Neural progenitor cell (in vitro differentiated cells): Measurements from ENCODE around the gene KDM5B. TPM values are rescaled to one million over a fixed set of nuclear protein-coding genes. Genes with fewer than 3 reads are reported as not detected.

Experiments
- DNase-seq: peaks from one replicate; pipeline ENCODE4 v3.0.0-alpha.2; 2016; ENCODE audit warnings: low spot score
- H2AFZ ChIP-seq: fragments of 200-600 bp; sonication (generic); replicated peaks from 2 replicates; pipeline ENCODE4 v1.6.1; 2016; ENCODE audit warnings: antibody characterized with exemption
- H3F3A ChIP-seq: fragments of 200-600 bp; sonication (generic); 2 replicates; pipeline ENCODE4 v1.6.1; 2016; ENCODE audit warnings: antibody characterized with exemption, low read depth
- H3K27ac ChIP-seq: fragments of 200-600 bp; sonication (generic); 2 replicates; pipeline ENCODE4 v1.5.1; 2016; ENCODE audit warnings: mild to moderate bottlenecking
- H3K27me3 ChIP-seq: fragments of 200-600 bp; sonication (generic); 2 replicates; pipeline ENCODE4 v1.6.1; 2016; ENCODE audit warnings: mild to moderate bottlenecking, moderate library complexity
- H3K36me3 ChIP-seq: fragments of 200-600 bp; sonication (generic); 2 replicates; pipeline ENCODE4 v1.5.1; 2016
- H3K4me1 ChIP-seq: fragments of 200-600 bp; sonication (generic); 2 replicates; pipeline ENCODE4 v1.6.1; 2016; ENCODE audit warnings: mixed run types
- H3K4me2 ChIP-seq: fragments of 200-600 bp; sonication (generic); 2 replicates; pipeline ENCODE4 v1.6.1; 2016
- H3K4me3 ChIP-seq: fragments of 200-600 bp; sonication (generic); 2 replicates; pipeline ENCODE4 v1.5.1; 2016
- H3K79me2 ChIP-seq: fragments of 200-600 bp; sonication (generic); 2 replicates; pipeline ENCODE4 v1.6.1; 2016; ENCODE audit warnings: low read depth
- H3K9ac ChIP-seq: fragments of 200-600 bp; sonication (generic); 2 replicates; pipeline ENCODE4 v1.6.1; 2016
- H3K9me3 ChIP-seq: fragments of 200-600 bp; sonication (generic); 2 replicates; pipeline ENCODE4 v1.5.1; 2016; ENCODE audit warnings: low read depth
- H4K20me1 ChIP-seq: fragments of 200-600 bp; sonication (generic); 2 replicates; pipeline ENCODE4 v1.6.1; 2016; ENCODE audit warnings: low read depth
- H3K27ac Mint-ChIP-seq: 3 replicates; pipeline ENCODE4 v1.8.0; 2021; ENCODE audit warnings: mixed read lengths
- H3K27me3 Mint-ChIP-seq: 2 replicates; pipeline ENCODE4 v1.8.0; 2022; ENCODE audit warnings: low read depth, mild to moderate bottlenecking, inconsistent platforms, moderate library complexity, mixed read lengths; ENCODE audit not compliant: insufficient read depth
- H3K36me3 Mint-ChIP-seq: 3 replicates; pipeline ENCODE4 v1.8.0; 2021; ENCODE audit warnings: mixed read lengths
- H3K4me1 Mint-ChIP-seq: 3 replicates; pipeline ENCODE4 v1.8.0; 2021; ENCODE audit warnings: mixed read lengths
- H3K4me3 Mint-ChIP-seq: 3 replicates; pipeline ENCODE4 v1.8.0; 2021; ENCODE audit warnings: mild to moderate bottlenecking, moderate library complexity, mixed read lengths
- H3K9me3 Mint-ChIP-seq: 3 replicates; pipeline ENCODE4 v1.8.0; 2020; ENCODE audit warnings: mixed read lengths
- EZH2 ChIP-seq: fragments of 200-600 bp; sonication (generic); IDR thresholded peaks from 2 replicates; pipeline ENCODE4 v1.6.1; 2017; ENCODE audit warnings: antibody characterized with exemption, mild to moderate bottlenecking, moderate library complexity
- EZH2phosphoT487 ChIP-seq: fragments of 200-600 bp; sonication (generic); IDR thresholded peaks from 2 replicates; pipeline ENCODE4 v1.6.1; 2017; ENCODE audit warnings: antibody characterized with exemption
- total RNA-seq: library from RNA; depleted of rRNA; stranded (reverse); fragments of >200 nt; gene quantifications from 2 replicates; pipeline ENCODE4 v1.2.3, GENCODE V29; 2015; ENCODE audit warnings: low replicate concordance
- TF ChIP-seq, protein P1 (sequence below): fragments of 200-600 bp; sonication (generic); IDR thresholded peaks from 2 replicates; pipeline ENCODE4 v1.5.1; 2017; ENCODE audit warnings: antibody characterized with exemption, mild to moderate bottlenecking

KDM5B gene
- total RNA-seq, 1 donor from 2014 or later: 283 TPM

DNA sequence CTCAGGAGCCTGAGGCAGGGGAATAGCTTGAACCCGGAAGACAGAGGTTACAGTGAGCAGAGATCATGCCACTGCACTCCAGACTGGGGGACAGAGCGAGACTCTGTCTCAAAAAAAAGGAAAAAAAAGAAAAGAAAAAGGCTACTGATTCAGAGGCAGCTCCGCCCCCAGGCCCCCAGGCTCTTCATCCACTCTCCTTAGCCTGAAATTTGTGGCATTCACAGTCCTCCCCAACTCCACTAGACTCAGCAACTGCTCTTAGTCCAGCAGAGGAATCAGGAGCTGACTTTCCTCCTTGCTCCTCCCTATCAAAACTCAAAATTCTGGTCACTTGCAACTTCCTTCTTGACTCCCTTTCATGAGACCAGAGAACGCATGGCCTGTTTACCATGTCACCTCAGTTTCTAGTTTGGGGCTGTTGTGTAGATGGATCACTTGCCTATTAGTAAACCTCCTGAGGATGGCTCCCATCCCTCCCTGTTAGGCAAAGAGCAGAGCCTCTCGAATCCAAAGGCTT, 29.6 kb upstream of the KDM5B start:
- no peak overlapping the region for H3K4me3 Mint-ChIP-seq
- Histone ChIP-seq H3K27ac (no peak overlapping the region), H3K9ac (no peak overlapping the region), H2AFZ (no peak overlapping the region), H3F3A (peaks cover 2% of the 10 kb centered on the region), H3K4me3 (no peak overlapping the region), H3K9me3 (no peaks in the 10 kb centered on the region), H3K4me1 (peaks cover 16% of the 10 kb centered on the region), H3K36me3 (no peaks in the 10 kb centered on the region), H3K4me2 (no peak overlapping the region), H3K27me3 (no peaks in the 10 kb centered on the region), H4K20me1 (no peaks in the 10 kb centered on the region), H3K79me2 (no peaks in the 10 kb centered on the region)
- H3K9me3 Mint-ChIP-seq: no peaks in the 10 kb centered on the region
- H3K27ac Mint-ChIP-seq: no peak overlapping the region
- H3K27me3 Mint-ChIP-seq: peaks cover 7% of the 10 kb centered on the region
- no peaks in the 10 kb centered on the region for H3K36me3 Mint-ChIP-seq
- H3K4me1 Mint-ChIP-seq: peaks cover 11% of the 10 kb centered on the region
- TF ChIP-seq EZH2phosphoT487 (no peak), EZH2 (no peak)
- TF ChIP-seq, protein P1, sequence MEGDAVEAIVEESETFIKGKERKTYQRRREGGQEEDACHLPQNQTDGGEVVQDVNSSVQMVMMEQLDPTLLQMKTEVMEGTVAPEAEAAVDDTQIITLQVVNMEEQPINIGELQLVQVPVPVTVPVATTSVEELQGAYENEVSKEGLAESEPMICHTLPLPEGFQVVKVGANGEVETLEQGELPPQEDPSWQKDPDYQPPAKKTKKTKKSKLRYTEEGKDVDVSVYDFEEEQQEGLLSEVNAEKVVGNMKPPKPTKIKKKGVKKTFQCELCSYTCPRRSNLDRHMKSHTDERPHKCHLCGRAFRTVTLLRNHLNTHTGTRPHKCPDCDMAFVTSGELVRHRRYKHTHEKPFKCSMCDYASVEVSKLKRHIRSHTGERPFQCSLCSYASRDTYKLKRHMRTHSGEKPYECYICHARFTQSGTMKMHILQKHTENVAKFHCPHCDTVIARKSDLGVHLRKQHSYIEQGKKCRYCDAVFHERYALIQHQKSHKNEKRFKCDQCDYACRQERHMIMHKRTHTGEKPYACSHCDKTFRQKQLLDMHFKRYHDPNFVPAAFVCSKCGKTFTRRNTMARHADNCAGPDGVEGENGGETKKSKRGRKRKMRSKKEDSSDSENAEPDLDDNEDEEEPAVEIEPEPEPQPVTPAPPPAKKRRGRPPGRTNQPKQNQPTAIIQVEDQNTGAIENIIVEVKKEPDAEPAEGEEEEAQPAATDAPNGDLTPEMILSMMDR: no peak
- DNase-seq: no peak

DNA sequence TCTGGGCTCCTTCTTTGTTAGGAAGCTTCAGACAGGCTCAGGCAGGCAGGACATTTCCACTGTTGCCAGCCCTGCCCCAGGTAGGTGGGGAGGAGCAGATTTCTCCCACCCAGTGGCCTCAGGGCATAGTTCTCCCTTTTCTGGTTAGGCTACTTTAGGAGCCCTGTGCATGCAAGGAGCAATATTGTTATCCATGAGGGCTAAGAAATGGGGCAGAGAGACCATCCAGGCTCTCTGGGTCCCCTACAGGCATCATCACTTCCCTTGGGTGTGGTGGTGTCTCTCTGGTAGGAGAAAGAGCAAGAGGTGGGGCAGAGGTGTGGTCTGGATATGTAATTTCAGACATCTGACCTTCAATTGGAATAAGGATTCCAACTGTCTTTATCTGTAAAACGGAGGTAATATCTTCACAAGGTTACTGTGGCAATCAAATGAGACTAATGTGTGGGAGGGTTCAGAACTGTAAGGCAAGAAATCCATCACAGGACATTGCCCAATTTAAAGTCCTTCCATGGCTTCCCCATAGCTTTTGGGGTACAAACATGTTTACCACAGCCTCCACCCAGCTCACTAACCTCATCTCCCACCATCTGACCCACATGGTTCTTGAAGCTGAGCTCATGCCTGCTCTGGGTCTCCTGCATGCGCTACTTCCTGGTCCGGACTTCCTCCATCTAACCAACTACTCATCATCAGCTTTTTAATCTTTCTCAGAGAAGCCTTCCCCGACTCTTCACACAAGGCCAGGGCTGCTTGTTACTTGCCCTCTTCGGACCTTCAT, 28.6 kb upstream of the KDM5B start:
- peaks cover 12% of the 10 kb centered on the region for H3K4me1 ChIP-seq
- no peaks in the 10 kb centered on the region for H3K79me2 ChIP-seq
- no peaks in the 10 kb centered on the region for H3K9me3 ChIP-seq
- H3K4me3 Mint-ChIP-seq: no peak overlapping the region
- no peak overlapping the region for H3K9ac ChIP-seq
- peaks cover 8% of the 10 kb centered on the region for H3K4me1 Mint-ChIP-seq
- H3K27me3 ChIP-seq: no peaks in the 10 kb centered on the region
- no peak for DNase-seq
- no peak overlapping the region for H2AFZ ChIP-seq
- H3K27ac ChIP-seq: no peak overlapping the region
- H3K36me3 Mint-ChIP-seq: no peaks in the 10 kb centered on the region
- H3K4me3 ChIP-seq: no peak overlapping the region
- no peak for TF ChIP-seq EZH2phosphoT487
- peaks cover 9% of the 10 kb centered on the region for H3K27me3 Mint-ChIP-seq
- no peaks in the 10 kb centered on the region for H3F3A ChIP-seq
- H3K4me2 ChIP-seq: no peak overlapping the region
- no peaks in the 10 kb centered on the region for H3K9me3 Mint-ChIP-seq
- H3K27ac Mint-ChIP-seq: no peak overlapping the region
- H3K36me3 ChIP-seq: no peaks in the 10 kb centered on the region
- H4K20me1 ChIP-seq: no peaks in the 10 kb centered on the region

DNA sequence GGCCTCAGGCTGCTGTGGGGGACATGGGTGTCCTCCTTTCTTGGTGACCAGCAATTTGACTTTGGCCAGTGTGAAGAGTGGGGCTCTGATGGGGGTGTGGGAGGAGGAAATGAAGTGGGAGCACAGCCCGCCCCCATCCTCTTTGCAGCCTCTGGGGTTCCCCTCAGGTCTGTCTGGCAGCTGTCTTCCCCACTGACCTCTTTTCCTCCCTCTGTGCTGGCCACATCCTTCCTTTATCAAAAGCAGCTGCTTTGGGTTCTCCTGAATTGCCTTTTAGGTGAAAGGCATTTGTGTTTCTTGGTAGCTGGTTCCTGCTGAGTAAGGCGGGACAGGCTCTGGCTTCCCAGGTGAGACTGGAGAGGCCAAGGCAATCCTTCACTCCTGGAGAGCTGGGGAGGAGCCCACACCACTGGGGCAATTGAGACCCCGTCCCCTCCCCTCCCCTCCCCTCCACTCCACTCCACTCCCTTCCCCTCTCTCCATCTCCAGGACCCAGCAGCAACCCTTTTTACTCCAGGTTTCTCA, 27.4 kb upstream of the KDM5B start:
- Mint-ChIP-seq H3K4me1 (peaks cover 8% of the 10 kb centered on the region), H3K4me3 (no peak overlapping the region), H3K27me3 (peaks cover 11% of the 10 kb centered on the region), H3K36me3 (no peaks in the 10 kb centered on the region), H3K9me3 (no peaks in the 10 kb centered on the region), H3K27ac (no peak overlapping the region)
- Histone ChIP-seq H3K36me3 (no peaks in the 10 kb centered on the region), H3F3A (no peaks in the 10 kb centered on the region), H3K27ac (no peak overlapping the region), H3K79me2 (no peaks in the 10 kb centered on the region), H3K4me1 (peaks cover 12% of the 10 kb centered on the region), H3K9ac (no peak overlapping the region), H2AFZ (no peak overlapping the region), H3K9me3 (no peaks in the 10 kb centered on the region), H3K27me3 (no peaks in the 10 kb centered on the region), H3K4me2 (no peak overlapping the region), H4K20me1 (no peaks in the 10 kb centered on the region), H3K4me3 (no peak overlapping the region)
- TF ChIP-seq, protein P1: no peak
- TF ChIP-seq EZH2phosphoT487 (no peak), EZH2 (no peak)
- no peak for DNase-seq
